HCT116 (cell line): ENCODE measurements around the gene LHPP. TPM values are rescaled to one million over a fixed set of nuclear protein-coding genes. Genes with fewer than 3 reads are reported as not detected.

Source experiments
- ATAC-seq: fragments of 200-7000 bp; cut with Tn5 transposase; 2 replicates; pipeline ENCODE4 v1.9.1; 2020; ENCODE audit warnings: mild to moderate bottlenecking, moderate library complexity
- BruUV-seq: library from RNA; stranded (reverse); fragments of 400-500 nt; replicated peaks from 2 replicates; lab custom pipeline; 2021; lab: Mats Ljungman, UMichigan
- CTCF ChIA-PET: fragments of 300-600 bp; sonication (Branson Sonifier 250); formaldehyde crosslinking; loops from one replicate; lab custom pipeline; 2021; ENCODE audit warnings: antibody characterized with exemption; lab: Charles Lee
- POLR2A ChIA-PET: fragments of 300-600, 350-600 bp; sonication (Branson Sonifier 250); formaldehyde crosslinking; loops from one replicate; lab custom pipeline; 2021; ENCODE audit warnings: antibody characterized with exemption; lab: Charles Lee
- RAD21 ChIA-PET, 2 experiments: fragments of 300-600 bp; sonication (Branson Sonifier 250); formaldehyde crosslinking; loops; one replicate each; lab custom pipeline; 2023; ENCODE audit warnings: low total read pairs in 2 of 2; ENCODE audit not compliant: uncharacterized antibody in 2 of 2, unreplicated experiment in 2 of 2, low non-redundant PET in 1 of 2; lab: Charles Lee
- DNase-seq: peaks from one replicate; pipeline ENCODE4 v3.0.0-alpha.2; 2010; ENCODE audit warnings: low read depth, low spot score
- H2AFZ ChIP-seq: fragments of 200-600 bp; shearing (Covaris generic), sonication (generic); 2 replicates; pipeline ENCODE4 v1.6.1; 2017; ENCODE audit warnings: low read depth, mixed run types, mixed read lengths, antibody characterized with exemption, low read length; ENCODE audit not compliant: poor library complexity, severe bottlenecking
- H3K27ac ChIP-seq: 2 replicates; pipeline ENCODE4 v1.5.1; 2012; ENCODE audit warnings: low read depth, low read length
- H3K27me3 ChIP-seq: fragments of 200-600 bp; sonication (generic); 2 replicates; pipeline ENCODE4 v1.6.1; 2016; ENCODE audit warnings: mixed run types, low read length, mixed read lengths; ENCODE audit not compliant: insufficient read depth
- H3K36me3 ChIP-seq, 2 experiments: fragments of 200-500 bp in 1 of 2; fragments of 200-600 bp in 1 of 2; sonication (Bioruptor generic) in 1 of 2; sonication (generic) in 1 of 2; 2 replicates each; pipeline versions ENCODE4 v1.5.1 to v1.6.1; 2014 to 2016; ENCODE audit warnings: low read length in 2 of 2, inconsistent platforms in 1 of 2, mixed read lengths in 1 of 2, mixed run types in 1 of 2; ENCODE audit not compliant: insufficient read depth in 2 of 2, control insufficient read depth in 1 of 2
- H3K4me1 ChIP-seq, 2 experiments: fragments of 200-600 bp in 1 of 2; sonication (generic) in 1 of 2; 2 replicates each; pipeline versions ENCODE4 v1.5.1 to v1.6.1; 2012 to 2017; ENCODE audit warnings: low read length in 2 of 2, inconsistent platforms in 1 of 2, mild to moderate bottlenecking in 1 of 2, mixed read lengths in 1 of 2, mixed run types in 1 of 2, moderate library complexity in 1 of 2; ENCODE audit not compliant: insufficient read depth in 2 of 2, control insufficient read depth in 1 of 2
- H3K4me2 ChIP-seq: fragments of 200-600 bp; sonication (generic); 2 replicates; pipeline ENCODE4 v1.6.1; 2017; ENCODE audit warnings: mixed run types, low read length, mixed read lengths
- H3K4me3 ChIP-seq, 2 experiments: fragments of 200-600 bp in 1 of 2; sonication (generic) in 1 of 2; replicated peaks in 1 of 2; 2 replicates each; pipeline ENCODE4 v1.5.1; 2011 to 2016; ENCODE audit warnings: low read length in 2 of 2, control low read depth in 1 of 2, low read depth in 1 of 2, mild to moderate bottlenecking in 1 of 2, mixed read lengths in 1 of 2, mixed run types in 1 of 2
- H3K79me2 ChIP-seq: fragments of 200-600 bp; sonication (generic); 2 replicates; pipeline ENCODE4 v1.6.1; 2017; ENCODE audit warnings: mild to moderate bottlenecking, mixed run types, low read length, moderate library complexity, mixed read lengths; ENCODE audit not compliant: insufficient read depth
- H3K9ac ChIP-seq: fragments of 200-600 bp; sonication (generic); 2 replicates; pipeline ENCODE4 v1.6.1; 2016; ENCODE audit warnings: low read length, mixed read lengths
- H3K9me2 ChIP-seq: fragments of 200-600 bp; sonication (generic), shearing (Covaris generic); 2 replicates; pipeline ENCODE4 v1.6.1; 2017; ENCODE audit warnings: mixed run types, mild to moderate bottlenecking, moderate library complexity; ENCODE audit not compliant: insufficient read depth
- H3K9me3 ChIP-seq, 2 experiments: fragments of 200-500 bp in 1 of 2; fragments of 200-600 bp in 1 of 2; sonication (Bioruptor generic) in 1 of 2; sonication (generic) in 1 of 2; 2 replicates each; pipeline ENCODE4 v1.6.1; 2014 to 2017; ENCODE audit warnings: low read length in 2 of 2, mixed read lengths in 2 of 2, inconsistent platforms in 1 of 2, low read depth in 1 of 2, mild to moderate bottlenecking in 1 of 2, mixed run types in 1 of 2, moderate library complexity in 1 of 2; ENCODE audit not compliant: control insufficient read depth in 1 of 2, insufficient read depth in 1 of 2
- H4K20me1 ChIP-seq: fragments of 200-600 bp; sonication (generic), shearing (Covaris generic); 2 replicates; pipeline ENCODE4 v1.6.1; 2017; ENCODE audit warnings: mixed run types, mild to moderate bottlenecking, moderate library complexity; ENCODE audit not compliant: insufficient read depth
- ELF1 ChIP-seq: IDR thresholded peaks from 2 replicates; pipeline ENCODE4 v1.6.1; 2012; ENCODE audit warnings: low read depth, borderline replicate concordance
- EZH2 ChIP-seq: fragments of 200-600 bp; sonication (generic); IDR thresholded peaks from 2 replicates; pipeline ENCODE4 v1.6.1; 2017; ENCODE audit warnings: antibody characterized with exemption, mixed run types
- POLR2AphosphoS5 ChIP-seq: IDR thresholded peaks from 2 replicates; pipeline ENCODE4 v1.6.1; 2011; ENCODE audit warnings: mild to moderate bottlenecking, low read depth, low read length, moderate library complexity
- RAD21 ChIP-seq: IDR thresholded peaks from 2 replicates; pipeline ENCODE4 v1.6.1; 2012; ENCODE audit warnings: low read depth, mild to moderate bottlenecking
- SIN3A ChIP-seq: IDR thresholded peaks from 2 replicates; pipeline ENCODE4 v1.6.1; 2012; ENCODE audit warnings: low read depth
- YY1 ChIP-seq: IDR thresholded peaks from 2 replicates; pipeline ENCODE4 v1.6.1; 2011; ENCODE audit warnings: low read length, low read depth, moderate library complexity, mild to moderate bottlenecking; ENCODE audit not compliant: insufficient replicate concordance; ENCODE audit errors: extremely low read depth
- ZFX ChIP-seq: fragments of 450-650 bp; IDR thresholded peaks from 2 replicates; pipeline ENCODE4 v1.6.1; 2017
- intact Hi-C: fragments of 100-400 bp; cut with micrococcal nuclease; formaldehyde crosslinking; loops from 2 replicates; pipeline ENCODE4 v1.10.0; 2022
- total RNA-seq: library from RNA; stranded (reverse); gene quantifications from one replicate; pipeline ENCODE4 v1.2.1, GENCODE V29; 2021; ENCODE audit not compliant: unreplicated experiment
- TF ChIP-seq, protein P1 (sequence below): IDR thresholded peaks from 2 replicates; pipeline ENCODE4 v1.6.1; 2012; ENCODE audit warnings: low read depth
- TF ChIP-seq, protein P2 (sequence below): IDR thresholded peaks from 2 replicates; pipeline ENCODE4 v1.6.1; 2012
- TF ChIP-seq, protein P3 (sequence below): IDR thresholded peaks from 2 replicates; pipeline ENCODE4 v1.6.1; 2011; ENCODE audit warnings: mild to moderate bottlenecking, low read length, moderate library complexity; ENCODE audit not compliant: insufficient replicate concordance; ENCODE audit errors: extremely low read depth

LHPP gene
- total RNA-seq, 1 experiment from 2014 or later: 45.8 TPM

DNA sequence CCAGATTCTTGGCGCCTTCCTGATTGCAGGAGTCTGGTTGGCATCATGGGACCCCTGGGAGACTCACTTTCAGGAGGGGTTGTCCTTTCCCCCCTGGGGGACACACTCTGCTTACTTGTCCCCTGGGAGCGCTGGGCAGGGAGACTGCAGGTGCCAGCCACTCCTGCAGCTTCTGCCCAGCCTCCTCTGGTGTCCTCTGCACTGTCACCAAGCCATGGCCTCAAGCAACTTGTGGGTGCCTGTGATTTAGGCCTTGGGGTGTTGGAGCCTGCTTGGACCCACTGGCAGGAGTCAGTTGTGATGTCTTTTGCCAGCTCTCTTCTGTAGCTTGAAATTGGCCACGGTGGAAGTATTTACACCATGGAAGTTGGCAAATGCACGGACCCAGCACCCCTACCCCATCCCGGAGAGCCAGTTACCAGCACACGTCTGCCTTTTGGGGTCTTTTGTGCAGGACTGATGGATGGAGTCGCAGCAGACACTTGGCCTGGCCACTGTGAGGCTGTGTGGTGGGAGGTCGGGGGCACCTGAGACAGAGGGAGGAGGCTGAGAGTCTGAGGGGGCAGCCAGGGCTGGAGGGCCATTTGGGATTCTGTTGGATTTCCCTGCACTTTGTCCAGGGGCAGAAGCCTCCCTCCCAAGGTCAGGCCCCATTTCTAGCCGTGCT lies 104.7 kb downstream of the LHPP start:
- H3K4me3 ChIP-seq: no peak overlapping the region
- no peaks in the 10 kb centered on the region for H3K9me3 ChIP-seq
- H3K27ac ChIP-seq: no peak overlapping the region
- ATAC-seq (0 out of 2 replicates have a peak, but pooled peaks have one; percentile 6), DNase-seq (no peak)
- intact Hi-C loops: no loop called here
- H3K4me2 ChIP-seq: no peak overlapping the region
- ChIA-PET CTCF (interaction anchor here (0.7 kb wide), 1 partner anchor 163 kb away, joined by 3 read pairs; no protein-coding TSS in a partner anchor), RAD21 (interaction anchor here in 1 of 2 experiments (1.0 kb wide), 1 partner anchor 36 kb away, joined by 3 read pairs; no protein-coding TSS in a partner anchor), POLR2A (no interaction called here)
- no peaks in the 10 kb centered on the region for H3K27me3 ChIP-seq
- H4K20me1 ChIP-seq: no peaks in the 10 kb centered on the region
- no peak overlapping the region for H2AFZ ChIP-seq
- BruUV-seq: no TSS peak
- no peak for TF ChIP-seq EZH2
- TF ChIP-seq ZFX: no peak
- TF ChIP-seq ELF1: no peak
- TF ChIP-seq RAD21: no peak
- TF ChIP-seq, protein P1, sequence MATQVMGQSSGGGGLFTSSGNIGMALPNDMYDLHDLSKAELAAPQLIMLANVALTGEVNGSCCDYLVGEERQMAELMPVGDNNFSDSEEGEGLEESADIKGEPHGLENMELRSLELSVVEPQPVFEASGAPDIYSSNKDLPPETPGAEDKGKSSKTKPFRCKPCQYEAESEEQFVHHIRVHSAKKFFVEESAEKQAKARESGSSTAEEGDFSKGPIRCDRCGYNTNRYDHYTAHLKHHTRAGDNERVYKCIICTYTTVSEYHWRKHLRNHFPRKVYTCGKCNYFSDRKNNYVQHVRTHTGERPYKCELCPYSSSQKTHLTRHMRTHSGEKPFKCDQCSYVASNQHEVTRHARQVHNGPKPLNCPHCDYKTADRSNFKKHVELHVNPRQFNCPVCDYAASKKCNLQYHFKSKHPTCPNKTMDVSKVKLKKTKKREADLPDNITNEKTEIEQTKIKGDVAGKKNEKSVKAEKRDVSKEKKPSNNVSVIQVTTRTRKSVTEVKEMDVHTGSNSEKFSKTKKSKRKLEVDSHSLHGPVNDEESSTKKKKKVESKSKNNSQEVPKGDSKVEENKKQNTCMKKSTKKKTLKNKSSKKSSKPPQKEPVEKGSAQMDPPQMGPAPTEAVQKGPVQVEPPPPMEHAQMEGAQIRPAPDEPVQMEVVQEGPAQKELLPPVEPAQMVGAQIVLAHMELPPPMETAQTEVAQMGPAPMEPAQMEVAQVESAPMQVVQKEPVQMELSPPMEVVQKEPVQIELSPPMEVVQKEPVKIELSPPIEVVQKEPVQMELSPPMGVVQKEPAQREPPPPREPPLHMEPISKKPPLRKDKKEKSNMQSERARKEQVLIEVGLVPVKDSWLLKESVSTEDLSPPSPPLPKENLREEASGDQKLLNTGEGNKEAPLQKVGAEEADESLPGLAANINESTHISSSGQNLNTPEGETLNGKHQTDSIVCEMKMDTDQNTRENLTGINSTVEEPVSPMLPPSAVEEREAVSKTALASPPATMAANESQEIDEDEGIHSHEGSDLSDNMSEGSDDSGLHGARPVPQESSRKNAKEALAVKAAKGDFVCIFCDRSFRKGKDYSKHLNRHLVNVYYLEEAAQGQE: no peak
- TF ChIP-seq YY1: no peak
- TF ChIP-seq, protein P2, sequence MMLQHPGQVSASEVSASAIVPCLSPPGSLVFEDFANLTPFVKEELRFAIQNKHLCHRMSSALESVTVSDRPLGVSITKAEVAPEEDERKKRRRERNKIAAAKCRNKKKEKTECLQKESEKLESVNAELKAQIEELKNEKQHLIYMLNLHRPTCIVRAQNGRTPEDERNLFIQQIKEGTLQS: no peak
- no peak for TF ChIP-seq SIN3A
- TF ChIP-seq, protein P3, sequence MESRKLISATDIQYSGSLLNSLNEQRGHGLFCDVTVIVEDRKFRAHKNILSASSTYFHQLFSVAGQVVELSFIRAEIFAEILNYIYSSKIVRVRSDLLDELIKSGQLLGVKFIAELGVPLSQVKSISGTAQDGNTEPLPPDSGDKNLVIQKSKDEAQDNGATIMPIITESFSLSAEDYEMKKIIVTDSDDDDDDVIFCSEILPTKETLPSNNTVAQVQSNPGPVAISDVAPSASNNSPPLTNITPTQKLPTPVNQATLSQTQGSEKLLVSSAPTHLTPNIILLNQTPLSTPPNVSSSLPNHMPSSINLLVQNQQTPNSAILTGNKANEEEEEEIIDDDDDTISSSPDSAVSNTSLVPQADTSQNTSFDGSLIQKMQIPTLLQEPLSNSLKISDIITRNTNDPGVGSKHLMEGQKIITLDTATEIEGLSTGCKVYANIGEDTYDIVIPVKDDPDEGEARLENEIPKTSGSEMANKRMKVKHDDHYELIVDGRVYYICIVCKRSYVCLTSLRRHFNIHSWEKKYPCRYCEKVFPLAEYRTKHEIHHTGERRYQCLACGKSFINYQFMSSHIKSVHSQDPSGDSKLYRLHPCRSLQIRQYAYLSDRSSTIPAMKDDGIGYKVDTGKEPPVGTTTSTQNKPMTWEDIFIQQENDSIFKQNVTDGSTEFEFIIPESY: no peak
- TF ChIP-seq POLR2AphosphoS5: no peak
- no peaks in the 10 kb centered on the region for H3K36me3 ChIP-seq
- no peaks in the 10 kb centered on the region for H3K79me2 ChIP-seq
- no peaks in the 10 kb centered on the region for H3K9me2 ChIP-seq
- peaks cover 7% of the 10 kb centered on the region in 2 experiments; a peak in 3 of 4 replicates for H3K4me1 ChIP-seq
- no peak overlapping the region for H3K9ac ChIP-seq
